SH-SY5Y (cell line): ENCODE results near the gene ANKRD63.

Source experiments
- GATA2 ChIP-seq: IDR thresholded peaks from 2 replicates; pipeline ENCODE4 v1.6.1; 2011; ENCODE audit warnings: mild to moderate bottlenecking, low read depth, low read length
- GATA3 ChIP-seq: IDR thresholded peaks from 2 replicates; pipeline ENCODE4 v1.6.1; 2011; ENCODE audit warnings: low read depth, mild to moderate bottlenecking, low read length, moderate library complexity

DNA sequence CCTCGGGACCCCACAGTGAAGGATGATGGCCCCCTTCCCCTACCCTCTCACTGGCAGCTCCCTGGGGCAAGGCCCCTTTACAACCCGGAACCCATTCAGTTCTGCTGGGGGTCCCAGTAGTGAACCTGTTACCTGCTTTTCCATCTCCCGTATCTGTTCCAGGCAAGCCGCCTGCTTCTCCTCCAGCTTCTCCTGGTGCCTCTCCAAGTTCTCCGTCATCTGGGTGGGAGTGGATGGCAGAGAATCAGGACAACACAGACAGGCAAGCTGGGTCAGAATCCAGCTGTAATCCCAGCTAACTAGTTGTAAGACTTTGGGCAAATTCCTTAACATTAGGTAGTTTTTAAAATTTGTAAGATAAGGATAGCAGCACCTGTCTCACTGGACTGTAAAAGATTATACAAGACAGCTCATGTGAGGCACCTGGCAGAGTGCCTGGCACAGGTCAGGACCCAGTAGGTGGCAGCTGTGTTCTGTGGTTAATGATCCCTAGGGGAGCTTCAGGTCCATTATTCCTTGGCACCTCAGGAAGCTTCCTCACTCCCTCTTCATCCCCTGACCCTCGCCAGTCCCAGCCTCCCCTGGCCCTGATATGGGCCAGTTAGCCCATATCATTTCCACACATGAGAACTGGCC is 6.4 kb upstream of the ANKRD63 start:
- no peak for TF ChIP-seq GATA2
- no peak for TF ChIP-seq GATA3
